Measurements from ENCODE around the gene SCP2.
A peak's percentile ranks its signal among the peaks of the same experiment; 100 is the strongest.

SCP2 gene

GRCh38 chr1:53001128-53001527 is 74.1 kb downstream of the SCP2 start:
- no peak for TF ChIP-seq SIN3A (IDR thresholded peaks at IDR 0.05; ENCODE audit: borderline replicate concordance, insufficient read depth, low read length)
- TF ChIP-seq, protein P1, sequence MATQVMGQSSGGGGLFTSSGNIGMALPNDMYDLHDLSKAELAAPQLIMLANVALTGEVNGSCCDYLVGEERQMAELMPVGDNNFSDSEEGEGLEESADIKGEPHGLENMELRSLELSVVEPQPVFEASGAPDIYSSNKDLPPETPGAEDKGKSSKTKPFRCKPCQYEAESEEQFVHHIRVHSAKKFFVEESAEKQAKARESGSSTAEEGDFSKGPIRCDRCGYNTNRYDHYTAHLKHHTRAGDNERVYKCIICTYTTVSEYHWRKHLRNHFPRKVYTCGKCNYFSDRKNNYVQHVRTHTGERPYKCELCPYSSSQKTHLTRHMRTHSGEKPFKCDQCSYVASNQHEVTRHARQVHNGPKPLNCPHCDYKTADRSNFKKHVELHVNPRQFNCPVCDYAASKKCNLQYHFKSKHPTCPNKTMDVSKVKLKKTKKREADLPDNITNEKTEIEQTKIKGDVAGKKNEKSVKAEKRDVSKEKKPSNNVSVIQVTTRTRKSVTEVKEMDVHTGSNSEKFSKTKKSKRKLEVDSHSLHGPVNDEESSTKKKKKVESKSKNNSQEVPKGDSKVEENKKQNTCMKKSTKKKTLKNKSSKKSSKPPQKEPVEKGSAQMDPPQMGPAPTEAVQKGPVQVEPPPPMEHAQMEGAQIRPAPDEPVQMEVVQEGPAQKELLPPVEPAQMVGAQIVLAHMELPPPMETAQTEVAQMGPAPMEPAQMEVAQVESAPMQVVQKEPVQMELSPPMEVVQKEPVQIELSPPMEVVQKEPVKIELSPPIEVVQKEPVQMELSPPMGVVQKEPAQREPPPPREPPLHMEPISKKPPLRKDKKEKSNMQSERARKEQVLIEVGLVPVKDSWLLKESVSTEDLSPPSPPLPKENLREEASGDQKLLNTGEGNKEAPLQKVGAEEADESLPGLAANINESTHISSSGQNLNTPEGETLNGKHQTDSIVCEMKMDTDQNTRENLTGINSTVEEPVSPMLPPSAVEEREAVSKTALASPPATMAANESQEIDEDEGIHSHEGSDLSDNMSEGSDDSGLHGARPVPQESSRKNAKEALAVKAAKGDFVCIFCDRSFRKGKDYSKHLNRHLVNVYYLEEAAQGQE (IDR thresholded peaks at IDR 0.05; ENCODE audit: insufficient read depth in 1 of 2, low read depth in 2 of 2, low read length in 2 of 2) = no peak
- no peak for TF ChIP-seq FOXP2 (optimal IDR thresholded peaks at IDR 0.05; ENCODE audit: borderline replicate concordance, extremely low read depth, extremely low read length, insufficient read depth)
- no peak for TF ChIP-seq TAF1 (IDR thresholded peaks at IDR 0.05; ENCODE audit: borderline replicate concordance, insufficient read depth, low read length)
- no peak for TF ChIP-seq POLR2AphosphoS5 (IDR thresholded peaks at IDR 0.05; ENCODE audit: low read depth, low read length)

- TF ChIP-seq SIN3A (IDR thresholded peaks at IDR 0.05; ENCODE audit: borderline replicate concordance, insufficient read depth, low read length) (no peak), TAF1 (IDR thresholded peaks at IDR 0.05; ENCODE audit: borderline replicate concordance, insufficient read depth, low read length) (no peak), FOXP2 (optimal IDR thresholded peaks at IDR 0.05; ENCODE audit: borderline replicate concordance, extremely low read depth, extremely low read length, insufficient read depth) (no peak), POLR2AphosphoS5 (IDR thresholded peaks at IDR 0.05; ENCODE audit: low read depth, low read length) (no peak)
- TF ChIP-seq, protein P1 (IDR thresholded peaks at IDR 0.05; ENCODE audit: insufficient read depth in 1 of 2, low read depth in 2 of 2, low read length in 2 of 2) = no peak
These were observed 84.1 kb downstream of the SCP2 start for GRCh38 chr1:53011175-53011574.

GRCh38 chr1:53014791-53015507 is 87.9 kb downstream of the SCP2 start:
- TF ChIP-seq POLR2AphosphoS5 (IDR thresholded peaks at IDR 0.05; ENCODE audit: low read depth, low read length) (no peak; the same call in 1 of the 2 replicates), SIN3A (IDR thresholded peaks at IDR 0.05; ENCODE audit: borderline replicate concordance, insufficient read depth, low read length) (peak; percentile 89; the same call in 1 of the 2 replicates)

- TF ChIP-seq TAF1 (IDR thresholded peaks at IDR 0.05; ENCODE audit: borderline replicate concordance, insufficient read depth, low read length) = no peak
- no peak for TF ChIP-seq FOXP2 (optimal IDR thresholded peaks at IDR 0.05; ENCODE audit: borderline replicate concordance, extremely low read depth, extremely low read length, insufficient read depth)
- TF ChIP-seq, protein P1 (IDR thresholded peaks at IDR 0.05; ENCODE audit: insufficient read depth in 1 of 2, low read depth in 2 of 2, low read length in 2 of 2) = no peak
- TF ChIP-seq POLR2AphosphoS5 (IDR thresholded peaks at IDR 0.05; ENCODE audit: low read depth, low read length) = no peak
These were observed 88.4 kb downstream of the SCP2 start for GRCh38 chr1:53015508-53015860.

- TF ChIP-seq, protein P1 (IDR thresholded peaks at IDR 0.05; ENCODE audit: insufficient read depth in 1 of 2, low read depth in 2 of 2, low read length in 2 of 2) = no peak
These were observed 89.6 kb downstream of the SCP2 start for GRCh38 chr1:53016705-53017104.
